Measurements from ENCODE around the gene ACAD9.
"Not testable (repeated sequence)": the region's sequence is repeated elsewhere in the genome, so short reads cannot be mapped to it uniquely, and the experiment has no call there.

The ACAD9 gene

DNA sequence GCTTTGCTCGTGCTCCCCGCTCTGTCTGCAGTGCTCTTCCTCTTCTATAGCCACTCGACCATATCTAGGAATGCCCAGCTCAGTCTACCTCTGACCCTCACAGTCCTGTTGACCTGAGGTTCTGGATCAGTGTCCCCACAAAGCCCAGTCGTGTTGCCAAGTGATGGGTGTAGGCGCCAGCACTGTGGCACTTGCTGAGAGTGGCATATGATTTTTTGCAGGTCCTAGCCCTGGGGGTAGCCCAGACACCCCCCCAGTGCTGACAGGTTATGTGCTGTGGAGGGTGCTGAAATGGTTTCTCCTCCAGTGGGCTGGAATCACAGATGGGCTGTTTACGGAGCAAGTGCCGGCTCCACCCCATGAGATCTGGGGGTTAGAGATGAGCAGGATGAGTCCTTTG is 32.5 kb downstream of the ACAD9 start:
- H3K4me3 ChIP-seq (ENCODE audit: low read length): no peak overlapping the region
- DNase-seq (ENCODE audit: low read depth): no peak
- TF ChIP-seq, protein P1, sequence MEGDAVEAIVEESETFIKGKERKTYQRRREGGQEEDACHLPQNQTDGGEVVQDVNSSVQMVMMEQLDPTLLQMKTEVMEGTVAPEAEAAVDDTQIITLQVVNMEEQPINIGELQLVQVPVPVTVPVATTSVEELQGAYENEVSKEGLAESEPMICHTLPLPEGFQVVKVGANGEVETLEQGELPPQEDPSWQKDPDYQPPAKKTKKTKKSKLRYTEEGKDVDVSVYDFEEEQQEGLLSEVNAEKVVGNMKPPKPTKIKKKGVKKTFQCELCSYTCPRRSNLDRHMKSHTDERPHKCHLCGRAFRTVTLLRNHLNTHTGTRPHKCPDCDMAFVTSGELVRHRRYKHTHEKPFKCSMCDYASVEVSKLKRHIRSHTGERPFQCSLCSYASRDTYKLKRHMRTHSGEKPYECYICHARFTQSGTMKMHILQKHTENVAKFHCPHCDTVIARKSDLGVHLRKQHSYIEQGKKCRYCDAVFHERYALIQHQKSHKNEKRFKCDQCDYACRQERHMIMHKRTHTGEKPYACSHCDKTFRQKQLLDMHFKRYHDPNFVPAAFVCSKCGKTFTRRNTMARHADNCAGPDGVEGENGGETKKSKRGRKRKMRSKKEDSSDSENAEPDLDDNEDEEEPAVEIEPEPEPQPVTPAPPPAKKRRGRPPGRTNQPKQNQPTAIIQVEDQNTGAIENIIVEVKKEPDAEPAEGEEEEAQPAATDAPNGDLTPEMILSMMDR (conservative IDR thresholded peaks at IDR 0.05; ENCODE audit: low read depth, low read length): no peak

DNA sequence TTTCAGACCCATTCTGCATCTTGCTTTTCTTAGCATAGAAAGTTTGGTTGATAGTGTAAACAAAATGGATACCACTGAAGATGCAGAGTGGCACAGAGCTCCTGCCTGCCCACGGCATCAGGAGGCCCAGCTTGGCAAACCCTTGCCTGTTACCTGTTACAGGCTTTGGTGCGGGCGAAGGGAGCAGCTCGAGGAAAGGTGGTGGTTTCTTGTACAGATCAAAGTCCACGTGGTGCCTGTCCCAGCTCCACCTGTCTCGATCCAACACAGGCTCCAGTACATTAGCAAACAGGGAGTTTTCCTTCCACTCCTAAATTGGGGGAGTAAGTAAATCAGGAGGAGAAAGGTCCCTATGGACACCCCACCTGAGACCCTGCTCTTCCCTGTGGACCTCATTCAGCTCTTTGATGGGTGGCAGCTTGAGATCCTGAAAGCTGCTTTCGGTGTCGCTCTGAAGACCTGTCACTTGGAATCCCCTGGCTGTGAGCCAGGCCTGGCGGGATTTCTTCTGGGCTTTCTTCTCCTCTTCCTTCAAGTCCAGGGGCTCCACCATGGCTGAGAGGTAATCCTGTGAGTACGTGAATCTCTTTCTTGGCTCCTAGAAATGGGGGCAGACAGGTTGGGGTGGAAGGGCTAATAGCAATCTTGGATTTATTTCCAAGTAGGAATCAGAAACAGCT is 35.7 kb downstream of the ACAD9 start:
- TF ChIP-seq, protein P1 (conservative IDR thresholded peaks at IDR 0.05; ENCODE audit: low read depth, low read length): no peak
- no peak for DNase-seq (ENCODE audit: low read depth)

DNA sequence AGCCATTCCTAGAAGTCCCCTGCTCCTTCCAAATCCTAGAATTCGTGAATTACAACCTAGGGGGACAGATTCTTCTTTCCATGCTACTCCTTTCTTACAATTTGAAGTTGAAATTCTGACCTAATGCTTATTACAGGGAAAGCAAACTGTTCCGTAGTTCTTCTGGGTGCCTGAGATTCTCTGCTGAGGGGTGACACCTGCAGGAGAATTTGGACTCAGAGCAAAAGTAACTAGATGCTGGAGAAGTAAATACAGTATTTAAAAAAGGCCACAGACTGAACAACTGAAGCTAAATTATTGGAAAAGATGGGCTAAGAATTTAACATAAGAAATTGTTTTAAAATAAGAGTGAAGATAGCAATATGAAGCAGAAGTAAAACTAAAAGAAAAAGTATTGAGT is 37.9 kb downstream of the ACAD9 start:
- no peak overlapping the region for H3K4me3 ChIP-seq (ENCODE audit: low read length)
- TF ChIP-seq, protein P1 (conservative IDR thresholded peaks at IDR 0.05; ENCODE audit: low read depth, low read length): no peak
- DNase-seq (ENCODE audit: low read depth): no peak

More for the DNA sequence above, 35.7 kb downstream of the ACAD9 start:
- H3K4me3 ChIP-seq (ENCODE audit: low read length): no peak overlapping the region

DNA sequence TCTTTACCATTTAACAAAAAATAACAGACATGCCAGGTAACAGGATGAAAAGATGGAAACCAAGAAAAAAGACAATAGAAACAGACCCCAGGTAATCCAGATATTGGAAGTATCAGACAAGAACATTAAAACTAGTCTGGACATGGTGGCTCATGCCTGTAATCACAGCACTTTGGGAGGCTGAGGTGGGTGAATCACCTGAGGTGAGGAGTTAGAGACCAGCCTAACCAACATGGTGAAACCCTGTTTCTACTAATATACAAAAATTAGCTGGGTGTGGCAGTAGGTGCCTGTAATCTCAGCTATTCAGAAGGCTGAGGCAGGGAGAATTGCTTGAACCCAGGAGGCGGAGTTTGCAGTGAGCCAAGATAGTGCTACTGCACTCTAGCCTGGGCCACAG is 40.6 kb downstream of the ACAD9 start:
- DNase-seq (ENCODE audit: low read depth): no peak
- H3K4me3 ChIP-seq (ENCODE audit: low read length): no peak overlapping the region
- TF ChIP-seq, protein P1 (conservative IDR thresholded peaks at IDR 0.05; ENCODE audit: low read depth, low read length): no peak

DNA sequence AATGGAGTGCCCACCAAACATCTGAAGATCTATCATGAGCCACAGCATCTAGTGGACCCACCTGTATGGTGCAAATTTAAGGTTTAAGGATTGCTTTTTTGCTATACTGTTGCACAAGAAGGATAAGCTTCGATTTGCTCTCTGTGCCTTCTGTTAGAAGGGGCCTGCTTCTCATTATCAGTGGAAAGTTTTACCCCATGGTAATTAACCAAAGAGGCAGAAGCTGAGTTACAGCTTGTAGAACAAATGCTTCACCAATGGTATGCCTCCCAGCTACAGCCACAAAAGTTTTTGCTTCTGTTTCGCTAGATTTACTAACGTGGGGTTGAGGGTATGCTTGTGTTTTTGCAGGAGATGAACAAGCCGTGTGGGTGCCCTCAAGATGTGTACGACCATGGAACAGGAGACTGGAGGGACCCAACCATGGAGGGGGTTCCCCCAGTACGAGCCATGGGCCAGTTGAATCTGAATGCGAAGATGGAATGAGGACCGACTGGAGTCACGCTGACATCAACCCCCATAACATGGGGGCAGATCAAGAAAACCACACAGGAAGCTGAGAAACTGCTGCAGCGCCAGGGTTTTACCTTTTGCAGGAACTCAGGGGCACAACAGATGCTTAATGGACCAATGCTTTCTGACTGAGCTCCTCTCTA is 43.5 kb downstream of the ACAD9 start:
- DNase-seq (ENCODE audit: low read depth): no peak
- TF ChIP-seq, protein P1 (conservative IDR thresholded peaks at IDR 0.05; ENCODE audit: low read depth, low read length): no peak
- no peak overlapping the region for H3K4me3 ChIP-seq (ENCODE audit: low read length)

DNA sequence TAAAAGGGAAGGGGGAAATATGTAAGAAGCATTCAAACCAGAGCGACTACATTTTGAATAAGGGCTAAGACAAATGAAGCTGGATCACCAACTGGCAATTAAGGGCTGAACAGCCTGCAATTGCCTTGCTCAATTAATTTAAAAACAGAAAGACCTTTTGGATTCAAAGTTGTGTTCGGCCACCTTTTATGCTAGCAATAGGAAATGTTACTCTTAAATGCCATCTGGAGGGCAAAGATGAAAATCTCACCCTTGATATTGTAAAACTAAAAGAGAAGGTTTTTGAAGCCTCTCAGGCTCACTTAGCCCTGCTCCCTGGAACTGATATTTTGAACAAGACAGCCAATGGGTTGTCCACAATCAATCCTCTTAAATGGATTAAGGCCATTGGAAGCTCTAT is 44.2 kb downstream of the ACAD9 start:
- no peak overlapping the region for H3K4me3 ChIP-seq (ENCODE audit: low read length)
- TF ChIP-seq, protein P1 (conservative IDR thresholded peaks at IDR 0.05; ENCODE audit: low read depth, low read length): no peak
- no peak for DNase-seq (ENCODE audit: low read depth)

DNA sequence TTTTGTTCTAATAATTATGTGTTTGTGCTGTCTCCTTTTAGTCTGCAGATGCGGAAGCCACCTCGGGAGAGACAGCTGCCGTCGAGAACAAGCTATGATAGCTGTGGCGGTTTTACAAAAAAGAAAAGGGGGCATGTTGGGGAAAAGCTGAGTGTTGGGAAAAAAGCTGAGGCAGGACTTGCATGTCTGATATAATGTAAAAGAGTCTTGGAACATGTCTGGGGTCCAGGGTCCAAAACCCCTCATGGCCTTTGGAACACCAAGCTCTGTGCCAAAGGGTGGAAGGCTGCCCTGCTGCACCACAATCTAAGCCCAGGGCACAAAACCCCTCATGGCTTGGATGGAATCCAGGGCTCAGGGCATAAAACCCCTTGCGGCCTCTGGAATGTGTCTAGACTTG is 44.6 kb downstream of the ACAD9 start:
- not testable (repeated sequence) for H3K4me3 ChIP-seq (ENCODE audit: low read length); DNase-seq (ENCODE audit: low read depth)

All from retinal pigment epithelial cell (primary cell).